ENCODE measurements around the gene VMAC.

VMAC gene

DNA sequence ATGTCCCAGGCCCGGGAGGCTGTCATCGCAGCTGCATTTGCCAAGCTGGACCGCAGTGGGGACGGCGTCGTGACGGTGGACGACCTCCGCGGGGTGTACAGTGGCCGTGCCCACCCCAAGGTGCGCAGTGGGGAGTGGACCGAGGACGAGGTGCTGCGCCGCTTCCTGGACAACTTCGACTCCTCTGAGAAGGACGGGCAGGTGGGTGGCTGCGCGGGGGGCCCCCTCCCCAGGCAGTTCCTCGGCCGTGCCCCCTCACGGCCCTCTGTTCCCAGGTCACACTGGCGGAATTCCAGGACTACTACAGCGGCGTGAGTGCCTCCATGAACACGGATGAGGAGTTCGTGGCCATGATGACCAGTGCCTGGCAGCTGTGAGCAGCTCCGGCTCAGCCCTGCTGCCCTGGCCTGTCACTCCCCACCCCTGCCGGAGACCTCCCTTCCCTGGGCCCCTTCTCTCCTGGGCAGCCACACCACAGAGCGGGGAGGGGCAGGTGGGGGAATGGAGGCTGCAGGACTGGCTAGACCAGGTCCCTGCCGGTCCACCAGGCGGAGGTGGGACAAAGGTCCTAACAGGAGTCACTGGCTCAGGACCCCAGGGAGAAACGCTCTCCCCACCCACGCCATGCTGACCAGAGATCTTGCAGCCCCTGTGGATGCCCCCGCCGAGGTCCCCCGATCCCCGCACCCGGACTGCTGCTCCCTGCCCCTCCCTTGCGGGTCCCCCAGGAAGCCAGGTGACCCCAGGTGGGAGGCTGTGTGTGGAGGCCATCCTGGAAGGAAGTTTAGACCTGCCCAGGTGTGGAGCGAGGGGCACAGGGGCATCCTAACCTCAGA lies 10.5 kb downstream of the VMAC start:
- H3K4me1 ChIP-seq (ENCODE audit: control insufficient read depth, low read depth, low read length), result no peaks in the 10 kb centered on the region
- H2BK15ac ChIP-seq (replicated peaks; ENCODE audit: low read depth), result no peak overlapping the region
- H3K79me1 ChIP-seq (ENCODE audit: low read length), result no peaks in the 10 kb centered on the region
- no peak overlapping the region for H3K4me3 ChIP-seq (ENCODE audit: low read length)
- H4K8ac ChIP-seq (ENCODE audit: low read depth, low read length), result no peak overlapping the region
- H3K4ac ChIP-seq (ENCODE audit: low read depth, low read length), result no peak overlapping the region
- peaks cover 2% of the 10 kb centered on the region for H3K36me3 ChIP-seq (ENCODE audit: control insufficient read depth, insufficient read depth, low read length)
- H2AK5ac ChIP-seq (ENCODE audit: low read length), result no peak overlapping the region
- H3K27ac ChIP-seq (ENCODE audit: low read depth, low read length), result no peak overlapping the region
- no peaks in the 10 kb centered on the region for H3K27me3 ChIP-seq (ENCODE audit: insufficient read depth, low read length, poor library complexity)
- no CpG with 5 or more reads among the region's 42 CpGs for WGBS (ENCODE audit: extremely low coverage, insufficient coverage, low lambda C conversion rate)
- H3K18ac ChIP-seq (ENCODE audit: low read length), result no peak overlapping the region
- no peak overlapping the region for H4K5ac ChIP-seq (ENCODE audit: low read length)
- H3K56ac ChIP-seq (ENCODE audit: low read length), result no peak overlapping the region
- H2BK120ac ChIP-seq (ENCODE audit: low read depth, low read length), result no peak overlapping the region
- DNase-seq, result no peak
- H2BK5ac ChIP-seq (ENCODE audit: low read length), result no peak overlapping the region
- H3K79me2 ChIP-seq (ENCODE audit: control insufficient read depth, insufficient read depth, low read length), result no peaks in the 10 kb centered on the region
- no peak overlapping the region for H3K9ac ChIP-seq (ENCODE audit: low read length)
- no peak overlapping the region for H3K4me2 ChIP-seq (ENCODE audit: low read length)
- no peak overlapping the region for H3K23ac ChIP-seq (ENCODE audit: low read length)

DNA sequence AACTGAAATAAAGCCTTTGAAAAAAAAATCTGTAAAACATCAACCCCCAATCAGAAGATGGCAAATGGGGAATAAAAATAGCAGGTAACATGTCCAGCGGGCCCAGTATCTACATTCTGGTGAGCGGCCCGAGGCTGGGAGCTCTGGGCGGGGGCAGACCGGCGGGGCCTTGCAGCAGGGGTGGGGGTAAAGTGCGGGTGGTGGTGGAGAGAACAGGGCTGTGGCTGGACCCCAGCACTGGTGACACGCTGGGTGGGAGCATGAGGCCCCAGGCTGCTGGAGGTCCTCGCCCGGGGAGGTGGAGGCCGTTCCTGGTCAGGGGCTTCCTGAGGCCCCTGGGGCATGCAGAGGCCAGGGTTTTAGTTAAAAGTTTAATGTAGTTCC lies 11.1 kb downstream of the VMAC start:
- no peak overlapping the region for H3K4me2 ChIP-seq (ENCODE audit: low read length)
- H3K36me3 ChIP-seq (ENCODE audit: control insufficient read depth, insufficient read depth, low read length), result peaks cover 2% of the 10 kb centered on the region
- no peak overlapping the region for H3K27ac ChIP-seq (ENCODE audit: low read depth, low read length)
- H3K27me3 ChIP-seq (ENCODE audit: insufficient read depth, low read length, poor library complexity), result no peaks in the 10 kb centered on the region
- no peak overlapping the region for H3K56ac ChIP-seq (ENCODE audit: low read length)
- WGBS (ENCODE audit: extremely low coverage, insufficient coverage, low lambda C conversion rate), result no CpG with 5 or more reads among the region's 11 CpGs
- no peak overlapping the region for H3K4me3 ChIP-seq (ENCODE audit: low read length)
- H2AK5ac ChIP-seq (ENCODE audit: low read length), result no peak overlapping the region
- H2BK15ac ChIP-seq (replicated peaks; ENCODE audit: low read depth), result no peak overlapping the region
- H3K9ac ChIP-seq (ENCODE audit: low read length), result no peak overlapping the region
- no peak for DNase-seq
- H2BK120ac ChIP-seq (ENCODE audit: low read depth, low read length), result no peak overlapping the region
- H4K5ac ChIP-seq (ENCODE audit: low read length), result no peak overlapping the region
- H3K4me1 ChIP-seq (ENCODE audit: control insufficient read depth, low read depth, low read length), result no peaks in the 10 kb centered on the region
- no peak overlapping the region for H3K18ac ChIP-seq (ENCODE audit: low read length)
- no peak overlapping the region for H2BK5ac ChIP-seq (ENCODE audit: low read length)
- no peak overlapping the region for H3K23ac ChIP-seq (ENCODE audit: low read length)
- no peak overlapping the region for H4K8ac ChIP-seq (ENCODE audit: low read depth, low read length)
- no peak overlapping the region for H3K4ac ChIP-seq (ENCODE audit: low read depth, low read length)
- no peaks in the 10 kb centered on the region for H3K79me2 ChIP-seq (ENCODE audit: control insufficient read depth, insufficient read depth, low read length)
- H3K79me1 ChIP-seq (ENCODE audit: low read length), result no peaks in the 10 kb centered on the region

DNA sequence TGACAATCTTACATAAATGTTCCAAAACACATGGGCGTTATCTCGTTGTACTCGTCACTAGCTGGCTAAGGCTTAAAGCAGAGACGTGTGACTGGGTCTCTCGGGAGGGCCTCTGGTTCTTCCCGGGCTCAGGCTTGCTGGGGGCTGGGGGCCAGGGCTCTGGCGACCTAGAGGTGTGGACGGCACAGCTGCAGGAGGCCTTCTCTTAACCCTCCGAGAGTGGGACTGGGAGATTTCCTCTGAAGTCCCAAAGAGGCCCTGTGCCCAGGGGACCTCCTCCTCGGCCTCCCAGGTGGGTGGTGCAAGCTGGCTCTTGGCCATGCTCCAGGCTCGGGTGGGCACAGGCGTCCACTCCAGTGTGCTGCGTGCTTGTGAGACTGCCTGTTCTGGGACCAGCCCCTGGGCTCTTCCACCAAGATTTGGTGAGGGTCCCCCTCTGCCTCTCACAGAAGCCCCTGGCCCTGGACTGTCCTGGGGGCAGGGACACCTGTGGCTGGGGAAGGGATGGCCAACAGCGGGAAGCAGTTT lies 11.6 kb downstream of the VMAC start:
- H2BK120ac ChIP-seq (ENCODE audit: low read depth, low read length), result no peak overlapping the region
- H3K79me1 ChIP-seq (ENCODE audit: low read length), result no peaks in the 10 kb centered on the region
- H3K4me1 ChIP-seq (ENCODE audit: control insufficient read depth, low read depth, low read length), result no peaks in the 10 kb centered on the region
- no peaks in the 10 kb centered on the region for H3K79me2 ChIP-seq (ENCODE audit: control insufficient read depth, insufficient read depth, low read length)
- no peaks in the 10 kb centered on the region for H3K27me3 ChIP-seq (ENCODE audit: insufficient read depth, low read length, poor library complexity)
- H3K56ac ChIP-seq (ENCODE audit: low read length), result no peak overlapping the region
- peaks cover 2% of the 10 kb centered on the region for H3K36me3 ChIP-seq (ENCODE audit: control insufficient read depth, insufficient read depth, low read length)
- H3K4me3 ChIP-seq (ENCODE audit: low read length), result no peak overlapping the region
- H3K4ac ChIP-seq (ENCODE audit: low read depth, low read length), result no peak overlapping the region
- H3K27ac ChIP-seq (ENCODE audit: low read depth, low read length), result no peak overlapping the region
- no peak overlapping the region for H3K23ac ChIP-seq (ENCODE audit: low read length)
- no peak overlapping the region for H3K9ac ChIP-seq (ENCODE audit: low read length)
- no peak overlapping the region for H4K5ac ChIP-seq (ENCODE audit: low read length)
- H2BK15ac ChIP-seq (replicated peaks; ENCODE audit: low read depth), result no peak overlapping the region
- H3K18ac ChIP-seq (ENCODE audit: low read length), result no peak overlapping the region
- no peak overlapping the region for H3K4me2 ChIP-seq (ENCODE audit: low read length)
- no peak overlapping the region for H2AK5ac ChIP-seq (ENCODE audit: low read length)
- DNase-seq, result no peak
- WGBS (ENCODE audit: extremely low coverage, insufficient coverage, low lambda C conversion rate), result no CpG with 5 or more reads among the region's 14 CpGs
- no peak overlapping the region for H4K8ac ChIP-seq (ENCODE audit: low read depth, low read length)
- no peak overlapping the region for H2BK5ac ChIP-seq (ENCODE audit: low read length)

GRCh38 chr19:5917431-5918107 lies 12.9 kb downstream of the VMAC start:
- no peaks in the 10 kb centered on the region for H3K4me1 ChIP-seq (ENCODE audit: control insufficient read depth, low read depth, low read length)
- H4K8ac ChIP-seq (ENCODE audit: low read depth, low read length), result no peak overlapping the region
- no peaks in the 10 kb centered on the region for H3K27me3 ChIP-seq (ENCODE audit: insufficient read depth, low read length, poor library complexity)
- H3K4ac ChIP-seq (ENCODE audit: low read depth, low read length), result no peak overlapping the region
- no peak overlapping the region for H3K4me2 ChIP-seq (ENCODE audit: low read length)
- H2BK5ac ChIP-seq (ENCODE audit: low read length), result no peak overlapping the region
- no peaks in the 10 kb centered on the region for H3K79me1 ChIP-seq (ENCODE audit: low read length)
- H2BK120ac ChIP-seq (ENCODE audit: low read depth, low read length), result no peak overlapping the region
- H3K4me3 ChIP-seq (ENCODE audit: low read length), result no peak overlapping the region
- peaks cover 2% of the 10 kb centered on the region for H3K36me3 ChIP-seq (ENCODE audit: control insufficient read depth, insufficient read depth, low read length)
- H3K79me2 ChIP-seq (ENCODE audit: control insufficient read depth, insufficient read depth, low read length), result no peaks in the 10 kb centered on the region
- no peak overlapping the region for H3K9ac ChIP-seq (ENCODE audit: low read length)
- H3K27ac ChIP-seq (ENCODE audit: low read depth, low read length), result no peak overlapping the region
- no peak overlapping the region for H3K56ac ChIP-seq (ENCODE audit: low read length)
- H3K23ac ChIP-seq (ENCODE audit: low read length), result no peak overlapping the region
- H2BK15ac ChIP-seq (replicated peaks; ENCODE audit: low read depth), result no peak overlapping the region
- H4K5ac ChIP-seq (ENCODE audit: low read length), result no peak overlapping the region
- no peak for DNase-seq
- WGBS (ENCODE audit: extremely low coverage, insufficient coverage, low lambda C conversion rate), result no CpG with 5 or more reads among the region's 36 CpGs
- no peak overlapping the region for H2AK5ac ChIP-seq (ENCODE audit: low read length)
- no peak overlapping the region for H3K18ac ChIP-seq (ENCODE audit: low read length)

GRCh38 chr19:5918463-5919079 lies 13.9 kb downstream of the VMAC start:
- no peak overlapping the region for H2BK15ac ChIP-seq (replicated peaks; ENCODE audit: low read depth)

More at GRCh38 chr19:5918463-5919079, 13.9 kb downstream of the VMAC start:
- H3K79me1 ChIP-seq (ENCODE audit: low read length), result no peaks in the 10 kb centered on the region
- H3K4me2 ChIP-seq (ENCODE audit: low read length), result no peak overlapping the region
- WGBS (ENCODE audit: extremely low coverage, insufficient coverage, low lambda C conversion rate), result no CpG with 5 or more reads among the region's 20 CpGs
- no peak overlapping the region for H3K9ac ChIP-seq (ENCODE audit: low read length)
- no peak for DNase-seq
- no peak overlapping the region for H3K4ac ChIP-seq (ENCODE audit: low read depth, low read length)
- H2AK5ac ChIP-seq (ENCODE audit: low read length), result no peak overlapping the region
- H3K79me2 ChIP-seq (ENCODE audit: control insufficient read depth, insufficient read depth, low read length), result no peaks in the 10 kb centered on the region
- H2BK120ac ChIP-seq (ENCODE audit: low read depth, low read length), result no peak overlapping the region
- H4K5ac ChIP-seq (ENCODE audit: low read length), result no peak overlapping the region
- H2BK5ac ChIP-seq (ENCODE audit: low read length), result no peak overlapping the region
- no peak overlapping the region for H4K8ac ChIP-seq (ENCODE audit: low read depth, low read length)
- H3K4me3 ChIP-seq (ENCODE audit: low read length), result no peak overlapping the region
- no peak overlapping the region for H3K23ac ChIP-seq (ENCODE audit: low read length)
- H3K56ac ChIP-seq (ENCODE audit: low read length), result no peak overlapping the region
- H3K4me1 ChIP-seq (ENCODE audit: control insufficient read depth, low read depth, low read length), result no peaks in the 10 kb centered on the region
- no peaks in the 10 kb centered on the region for H3K27me3 ChIP-seq (ENCODE audit: insufficient read depth, low read length, poor library complexity)
- H3K27ac ChIP-seq (ENCODE audit: low read depth, low read length), result no peak overlapping the region
- peaks cover 2% of the 10 kb centered on the region for H3K36me3 ChIP-seq (ENCODE audit: control insufficient read depth, insufficient read depth, low read length)
- no peak overlapping the region for H3K18ac ChIP-seq (ENCODE audit: low read length)
